Measurements from ENCODE around the gene KIAA1217.

KIAA1217 gene

DNA sequence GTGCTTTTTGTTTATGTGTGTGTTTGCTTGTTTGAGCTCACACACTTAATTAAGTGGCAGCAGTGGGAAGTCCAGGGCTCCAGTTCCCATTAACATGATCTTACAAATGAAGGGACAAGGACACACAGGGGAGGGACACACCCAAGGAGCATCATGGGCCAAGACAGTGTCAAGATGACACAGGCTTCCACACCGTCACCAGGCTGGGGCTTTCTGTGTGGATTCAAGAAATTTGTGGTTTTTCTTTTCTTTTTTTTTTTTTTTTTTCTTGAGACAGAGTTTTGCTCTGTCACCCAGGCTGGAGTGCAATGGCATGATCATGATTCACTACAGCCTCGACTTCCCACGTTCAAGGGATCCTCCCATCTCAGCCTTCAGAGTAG lies 173.6 kb downstream of the KIAA1217 start:
- H3K79me2 ChIP-seq (ENCODE audit: control insufficient read depth, low read length) = no peaks in the 10 kb centered on the region
- H3K9me2 ChIP-seq (replicated peaks; ENCODE audit: control insufficient read depth, low read length) = no peaks in the 10 kb centered on the region
- peak overlapping the region; percentile 64 for H3K4me2 ChIP-seq (ENCODE audit: low read length)
- no peaks in the 10 kb centered on the region for H3K27me3 ChIP-seq (ENCODE audit: control insufficient read depth, low read length)
- no peaks in the 10 kb centered on the region for H3K9me3 ChIP-seq (ENCODE audit: control insufficient read depth, insufficient read depth, low read length)
- TF ChIP-seq EZH2phosphoT487 (IDR thresholded peaks at IDR 0.05; ENCODE audit: borderline replicate concordance, low read length) (no peak), CTCF (IDR thresholded peaks at IDR 0.05; ENCODE audit: low read depth, low read length, poor library complexity, severe bottlenecking) (no peak)
- H3K4me3 ChIP-seq (ENCODE audit: low read length) = peak overlapping the region; percentile 55
- no peaks in the 10 kb centered on the region for H4K20me1 ChIP-seq (ENCODE audit: control insufficient read depth, insufficient read depth, low read depth, low read length)
- H3F3A ChIP-seq (ENCODE audit: control insufficient read depth, insufficient read depth) = peaks cover 12% of the 10 kb centered on the region
- H3K36me3 ChIP-seq (ENCODE audit: control insufficient read depth, low read length) = no peaks in the 10 kb centered on the region
- peaks cover 69% of the 10 kb centered on the region for H3K4me1 ChIP-seq (ENCODE audit: control insufficient read depth, low read length)
- peak overlapping the region; percentile 94 for H3K27ac ChIP-seq (ENCODE audit: low read depth, low read length)

DNA sequence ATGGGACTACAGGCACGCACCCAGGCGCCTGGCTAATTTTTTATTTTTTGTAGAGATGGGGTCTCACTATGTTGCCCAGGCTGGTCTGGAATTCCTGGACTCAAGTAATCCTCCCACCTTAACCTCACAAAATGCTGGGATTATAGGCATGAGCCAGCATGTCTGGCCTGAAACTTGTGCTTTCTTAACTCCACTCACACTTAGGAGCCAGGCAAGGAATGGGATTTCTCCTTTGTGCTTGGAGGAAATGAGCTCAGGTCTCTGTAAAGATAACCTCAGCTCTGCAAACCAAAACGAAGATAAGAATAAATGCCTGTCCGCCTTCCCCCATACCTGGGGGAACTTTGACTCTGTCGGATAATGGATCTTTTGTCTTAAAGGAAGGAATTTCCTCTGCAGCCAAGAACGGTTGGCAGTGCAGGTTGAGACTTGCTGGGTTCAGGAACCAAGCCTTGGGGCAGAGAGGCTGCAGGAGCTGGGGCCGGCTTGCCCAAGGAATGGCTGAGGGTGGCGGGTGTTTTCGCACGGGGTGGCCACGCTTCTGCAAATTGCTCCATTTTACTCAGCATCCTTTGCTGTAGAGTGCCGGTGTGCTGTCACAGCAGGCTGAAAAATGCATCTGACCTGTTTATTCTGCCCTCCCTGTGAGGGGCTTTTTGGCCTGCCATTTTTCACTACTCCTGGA lies 174.2 kb downstream of the KIAA1217 start:
- Histone ChIP-seq H3K27ac (ENCODE audit: low read depth, low read length) (peak overlapping the region; percentile 94), H3K79me2 (ENCODE audit: control insufficient read depth, low read length) (no peaks in the 10 kb centered on the region), H3K9me2 (replicated peaks; ENCODE audit: control insufficient read depth, low read length) (no peaks in the 10 kb centered on the region), H3K36me3 (ENCODE audit: control insufficient read depth, low read length) (no peaks in the 10 kb centered on the region), H3K27me3 (ENCODE audit: control insufficient read depth, low read length) (no peaks in the 10 kb centered on the region), H3F3A (ENCODE audit: control insufficient read depth, insufficient read depth) (peaks cover 12% of the 10 kb centered on the region), H3K4me2 (ENCODE audit: low read length) (peak overlapping the region; percentile 64), H3K9me3 (ENCODE audit: control insufficient read depth, insufficient read depth, low read length) (no peaks in the 10 kb centered on the region), H4K20me1 (ENCODE audit: control insufficient read depth, insufficient read depth, low read depth, low read length) (no peaks in the 10 kb centered on the region), H3K4me1 (ENCODE audit: control insufficient read depth, low read length) (peaks cover 69% of the 10 kb centered on the region), H3K4me3 (ENCODE audit: low read length) (peak overlapping the region; percentile 55)
- TF ChIP-seq EZH2phosphoT487 (IDR thresholded peaks at IDR 0.05; ENCODE audit: borderline replicate concordance, low read length) (no peak), CTCF (IDR thresholded peaks at IDR 0.05; ENCODE audit: low read depth, low read length, poor library complexity, severe bottlenecking) (no peak)

DNA sequence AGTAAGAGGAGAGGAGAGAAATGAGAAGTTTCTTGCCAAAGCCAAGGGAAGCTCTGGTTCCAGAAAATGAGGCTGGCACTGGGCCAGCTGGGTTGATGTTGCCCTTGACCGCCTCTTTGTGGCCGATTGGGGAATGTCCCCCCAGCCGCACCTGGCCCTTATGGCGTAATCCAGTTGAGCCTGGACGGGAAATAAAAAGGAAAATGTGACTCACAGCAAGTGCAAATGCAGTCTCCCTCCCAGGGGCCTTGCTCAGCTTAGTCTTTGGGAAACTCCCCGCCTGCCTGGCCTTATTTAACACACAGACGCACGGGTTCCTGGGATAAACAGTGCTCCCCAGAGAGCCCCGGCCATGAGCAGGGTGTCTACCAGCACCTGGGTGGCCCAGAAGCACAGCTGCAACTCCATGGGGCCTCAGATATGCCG lies 174.8 kb downstream of the KIAA1217 start:
- Histone ChIP-seq H3K4me2 (ENCODE audit: low read length) (peak overlapping the region; percentile 64), H4K20me1 (ENCODE audit: control insufficient read depth, insufficient read depth, low read depth, low read length) (no peaks in the 10 kb centered on the region), H3K4me1 (ENCODE audit: control insufficient read depth, low read length) (peaks cover 69% of the 10 kb centered on the region), H3K79me2 (ENCODE audit: control insufficient read depth, low read length) (no peaks in the 10 kb centered on the region), H3K27me3 (ENCODE audit: control insufficient read depth, low read length) (no peaks in the 10 kb centered on the region), H3K9me3 (ENCODE audit: control insufficient read depth, insufficient read depth, low read length) (no peaks in the 10 kb centered on the region), H3K4me3 (ENCODE audit: low read length) (peak overlapping the region; percentile 55), H3F3A (ENCODE audit: control insufficient read depth, insufficient read depth) (peaks cover 12% of the 10 kb centered on the region), H3K27ac (ENCODE audit: low read depth, low read length) (peak overlapping the region; percentile 94), H3K36me3 (ENCODE audit: control insufficient read depth, low read length) (no peaks in the 10 kb centered on the region), H3K9me2 (replicated peaks; ENCODE audit: control insufficient read depth, low read length) (no peaks in the 10 kb centered on the region)
- TF ChIP-seq CTCF (IDR thresholded peaks at IDR 0.05; ENCODE audit: low read depth, low read length, poor library complexity, severe bottlenecking) = peak; percentile 65
- TF ChIP-seq EZH2phosphoT487 (IDR thresholded peaks at IDR 0.05; ENCODE audit: borderline replicate concordance, low read length) = no peak
